HG02571 (cell line): ENCODE data around the gene MED16.
"Not testable (repeated sequence)": the region's sequence is repeated elsewhere in the genome, so short reads cannot be mapped to it uniquely, and the experiment has no call there.

Experiments
- ATAC-seq: cut with Tn5 transposase; IDR thresholded peaks from one replicate; pipeline ENCODE4 v1.9.1; 2021; ENCODE audit warnings: mild to moderate bottlenecking, moderate library complexity; ENCODE audit not compliant: unreplicated experiment

MED16 gene

DNA sequence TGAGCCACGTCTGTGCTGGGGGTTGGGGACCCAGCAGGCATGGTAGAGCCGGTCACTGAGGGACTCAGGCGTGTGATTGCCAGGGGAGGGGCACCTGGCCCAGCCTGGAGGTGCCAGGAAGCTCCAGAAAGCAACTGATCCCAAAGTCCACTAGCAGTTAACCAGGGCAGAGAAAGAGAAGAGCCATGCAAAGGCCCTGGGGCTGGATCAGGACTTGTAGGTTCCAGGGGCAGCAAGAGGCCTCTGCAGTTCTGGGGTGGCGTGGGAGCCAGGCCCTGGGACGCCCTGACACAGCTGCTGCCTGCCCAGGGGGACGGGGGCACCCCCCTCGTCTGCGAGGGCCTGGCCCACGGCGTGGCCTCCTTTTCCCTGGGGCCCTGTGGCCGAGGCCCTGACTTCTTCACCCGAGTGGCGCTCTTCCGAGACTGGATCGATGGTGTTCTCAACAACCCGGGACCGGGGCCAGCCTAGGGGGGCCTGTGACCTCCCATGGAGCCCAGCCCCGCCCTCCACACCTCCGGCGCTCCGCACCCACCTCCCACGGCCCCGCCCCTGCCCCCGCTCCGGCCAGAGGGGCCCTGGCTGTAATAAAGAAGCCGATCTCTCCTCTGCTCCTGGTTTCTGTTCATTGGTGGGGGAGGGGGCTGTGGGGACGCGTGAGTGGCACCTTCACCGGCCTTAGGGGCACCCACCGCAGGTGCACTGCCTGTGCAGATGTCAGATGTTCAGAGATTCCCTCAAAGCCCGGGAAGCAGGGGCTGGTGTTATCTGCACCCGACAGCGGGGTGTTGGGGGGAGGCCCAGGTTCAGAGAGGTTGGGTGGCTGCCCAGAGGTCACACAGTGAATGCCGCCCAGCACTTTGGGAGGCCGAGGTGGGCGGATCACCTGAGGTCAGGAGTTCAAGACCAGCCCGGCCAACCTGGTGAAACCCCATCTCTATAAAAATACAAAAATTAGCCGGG, 61.3 kb downstream of the MED16 start:
- ATAC-seq, result no peak

- ATAC-seq, result no peak
Measured at GRCh38 chr19:829129-829758, 63.7 kb downstream of the MED16 start.

DNA sequence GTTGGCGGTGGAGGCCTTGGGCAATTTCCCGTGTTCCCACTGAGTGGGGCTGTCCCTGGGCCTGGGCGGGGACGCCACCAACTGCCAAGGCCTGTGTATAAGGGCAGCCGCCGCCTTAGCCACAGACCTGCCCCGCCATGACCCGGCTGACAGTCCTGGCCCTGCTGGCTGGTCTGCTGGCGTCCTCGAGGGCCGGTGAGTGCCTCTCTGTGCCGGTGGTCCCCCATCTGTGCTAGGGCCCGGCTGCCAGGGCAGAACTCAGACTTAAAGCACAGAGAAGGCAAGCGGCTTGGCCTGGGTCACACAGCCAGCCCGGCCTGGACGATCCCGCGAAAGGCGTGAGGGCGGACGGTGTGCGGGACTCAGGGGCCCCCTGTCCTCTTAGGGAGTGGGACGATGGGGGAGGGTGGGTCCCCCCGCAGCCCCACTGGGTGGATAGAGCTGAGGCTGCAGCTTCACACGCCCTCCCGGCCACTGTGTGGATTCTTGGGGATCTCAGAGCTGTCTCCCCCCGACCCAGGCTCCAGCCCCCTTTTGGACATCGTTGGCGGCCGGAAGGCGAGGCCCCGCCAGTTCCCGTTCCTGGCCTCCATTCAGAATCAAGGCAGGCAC, 65.2 kb downstream of the MED16 start, which contains the start of gene AZU1:
AZU1 (plus strand) TSS at position 128 of the 612 bp plus-strand sequence; CDS start at position 138, 10 bp downstream.
- no peak for ATAC-seq

- ATAC-seq, result no peak
Measured at GRCh38 chr19:827314-827709, 65.7 kb downstream of the MED16 start.

GRCh38 chr19:825897-826644, 66.9 kb downstream of the MED16 start:
- no peak for ATAC-seq

DNA sequence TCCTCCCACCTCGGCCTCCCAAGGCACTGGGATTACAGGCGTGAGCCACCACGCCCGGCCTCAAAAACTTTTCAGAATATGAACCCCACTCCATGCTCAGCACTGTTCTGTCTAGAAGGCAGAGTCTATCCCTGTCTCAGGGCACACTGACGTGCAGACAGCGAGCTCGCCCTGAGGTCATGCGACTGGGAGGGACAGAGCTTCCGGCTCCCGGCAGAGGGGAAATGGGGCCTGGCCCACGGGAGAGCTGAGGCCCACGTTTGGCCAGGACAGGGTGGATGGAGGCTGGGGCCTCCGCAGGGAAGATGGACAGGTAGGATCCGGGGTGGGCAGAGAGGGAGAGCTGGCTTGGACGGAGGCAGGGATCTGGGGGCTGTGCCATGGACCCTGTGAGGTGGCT, 68.1 kb downstream of the MED16 start:
- no peak for ATAC-seq

DNA sequence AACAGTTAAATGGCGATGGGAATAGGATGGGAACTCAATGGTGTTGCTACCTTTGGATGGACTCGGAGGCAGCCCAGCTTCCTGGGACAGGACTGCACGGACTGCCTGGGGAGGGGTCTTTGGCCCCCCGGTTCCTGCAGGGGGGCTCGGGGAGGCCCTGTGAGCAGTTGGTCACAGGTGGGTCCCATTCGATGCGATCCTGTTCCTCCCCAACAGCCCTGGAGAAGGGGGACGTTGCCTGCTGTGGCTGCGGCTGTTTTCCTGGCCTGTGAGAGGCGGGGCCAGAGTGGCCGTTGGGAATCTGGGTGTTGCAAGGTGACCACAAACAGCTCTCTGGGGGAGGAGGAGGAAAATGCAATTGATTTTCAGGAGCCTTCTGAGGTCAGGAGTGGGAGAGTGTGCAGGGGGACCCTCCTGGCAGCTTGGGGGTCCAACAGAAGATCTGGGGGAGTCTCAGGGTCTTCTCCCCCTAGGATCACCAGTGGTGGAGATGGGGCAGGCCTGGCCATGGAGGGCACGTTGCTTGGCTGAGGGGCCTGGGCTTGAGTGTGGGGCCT, 69.3 kb downstream of the MED16 start:
- no peak for ATAC-seq

- ATAC-seq, result no peak
Measured at GRCh38 chr19:821825-822503, 71.0 kb downstream of the MED16 start, which contains the start of gene PLPPR3. PLPPR3 (minus strand) TSS chr19:821955; CDS start chr19:821559, 396 bp downstream.

DNA sequence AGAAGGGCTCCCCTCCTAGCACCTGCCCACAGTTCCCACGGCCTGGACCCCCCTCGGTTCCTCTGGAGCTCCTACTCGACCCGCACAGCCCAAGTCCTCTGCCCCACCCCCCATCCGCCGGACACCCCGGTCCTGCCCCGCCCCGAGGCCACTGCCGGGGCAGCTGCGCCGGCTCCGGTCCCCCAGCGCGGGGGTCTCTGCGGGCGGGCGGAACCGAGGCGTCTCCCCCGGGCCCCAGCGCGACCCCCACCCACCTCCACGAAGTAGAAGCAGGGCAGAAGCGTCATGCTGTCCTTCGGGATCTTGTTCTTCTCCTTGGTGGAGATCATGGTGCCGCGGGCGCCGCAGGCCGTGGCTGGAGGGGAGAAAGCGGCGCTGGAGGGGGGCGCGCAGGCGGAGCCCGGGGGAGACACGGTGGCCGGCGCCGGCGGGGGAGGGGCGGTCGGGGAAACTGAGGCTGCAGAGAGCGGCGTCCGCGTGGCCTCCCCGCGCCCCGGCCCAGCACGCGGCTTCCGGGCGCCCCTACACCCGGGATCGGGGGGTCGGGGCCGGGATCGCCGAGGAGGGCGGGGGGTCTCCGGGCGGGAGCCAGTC, 71.7 kb downstream of the MED16 start:
- no peak for ATAC-seq

DNA sequence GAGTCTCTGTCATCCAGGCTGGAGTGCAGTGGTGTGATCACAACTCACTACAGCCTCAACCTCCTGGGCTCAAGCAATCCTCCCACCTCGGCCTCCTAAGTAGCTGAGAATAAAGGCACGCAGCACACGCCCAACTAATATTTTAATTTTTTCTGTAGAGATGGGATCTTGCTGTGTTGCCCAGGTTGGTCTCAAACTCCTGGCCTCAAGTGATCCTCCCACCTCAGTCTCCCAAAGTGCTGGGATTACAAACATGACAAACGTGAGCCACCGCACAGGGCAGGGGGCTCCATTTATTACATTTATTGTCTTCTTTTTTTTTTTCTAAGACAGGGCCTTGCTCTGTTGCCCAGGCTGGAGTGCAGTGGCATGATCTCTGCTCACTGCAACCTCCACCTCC, 72.8 kb downstream of the MED16 start:
- ATAC-seq, result not testable (repeated sequence)
